Adrenal gland (tissue), 5 donors: ENCODE results near the gene RBM17.

Experiments used
- CTCF ChIP-seq, 6 experiments: fragments of 450-650 bp in 4 of 6; fragments of 200-600 bp in 2 of 6; sonication (generic) in 1 of 6; IDR thresholded peaks; 1 replicate in 5 of 6; 2 replicates in 1 of 6; pipeline versions ENCODE4 v1.5.1 to v1.8.0; 2016 to 2021; ENCODE audit warnings: antibody characterized with exemption in 6 of 6, mild to moderate bottlenecking in 2 of 6, moderate library complexity in 1 of 6
- POLR2A ChIP-seq, 2 donors: fragments of 450-650 bp; IDR thresholded peaks; one replicate each; pipeline ENCODE4 v1.6.1; 2017; ENCODE audit warnings: antibody characterized with exemption in 2 of 2, mild to moderate bottlenecking in 2 of 2, moderate library complexity in 1 of 2
- donor health status: DM: no; HTN: no; CAD: no.

DNA sequence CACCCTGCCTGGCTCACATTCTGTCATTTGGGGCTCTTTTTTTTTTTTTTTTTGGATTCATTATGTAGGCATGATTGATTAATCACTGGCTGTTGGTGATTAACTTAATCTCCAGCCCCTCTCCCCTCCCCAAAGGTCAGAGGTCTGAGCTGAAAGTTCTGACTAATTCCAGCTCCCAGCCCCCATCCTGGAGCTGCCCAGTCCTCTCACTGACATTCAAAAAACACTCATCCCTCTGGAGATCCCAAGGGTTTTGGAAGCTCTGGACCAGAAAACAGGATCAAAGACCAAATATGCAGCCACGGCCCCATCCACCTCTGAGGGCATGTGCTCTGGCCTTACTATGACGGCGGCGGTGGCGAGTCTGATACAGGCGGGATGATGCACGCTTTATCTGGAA is 53.8 kb downstream of the RBM17 start:
- TF ChIP-seq CTCF (IDR thresholded peaks at IDR 0.05) (no peak), POLR2A (IDR thresholded peaks at IDR 0.05) (no peak)
